Measurements from ENCODE around the gene NDUFV1. TPM values are rescaled to one million over a fixed set of nuclear protein-coding genes. Genes with fewer than 3 reads are reported as not detected.
"Not testable (repeated sequence)": the region's sequence is repeated elsewhere in the genome, so short reads cannot be mapped to it uniquely, and the experiment has no call there.

NDUFV1 gene
- total RNA-seq, 1 donor: 158 TPM

GRCh38 chr11:67634366-67635230, 27.9 kb downstream of the NDUFV1 start:
- no peak overlapping the region for H2AFZ ChIP-seq (ENCODE audit: low read length)
- H3K4me3 ChIP-seq (ENCODE audit: insufficient read depth, low read length): no peak overlapping the region
- no peaks in the 10 kb centered on the region for H3K36me3 ChIP-seq (ENCODE audit: insufficient read depth, low read length)
- peak; percentile 75 for DNase-seq (ENCODE audit: insufficient read length, low spot score, missing footprints)
- H3K27me3 ChIP-seq (ENCODE audit: insufficient read depth, low read length): no peaks in the 10 kb centered on the region
- H3K9me3 ChIP-seq (ENCODE audit: low read depth, low read length): no peaks in the 10 kb centered on the region
- TF ChIP-seq CTCF (IDR thresholded peaks at IDR 0.05; ENCODE audit: extremely low read depth, low read depth, low read length): no peak
- no peaks in the 10 kb centered on the region for H4K20me1 ChIP-seq (ENCODE audit: insufficient read depth, low read length)
- H3K4me2 ChIP-seq (ENCODE audit: insufficient read depth, low read length): no peak overlapping the region
- H3K27ac ChIP-seq (ENCODE audit: low read depth, low read length): no peak overlapping the region
- no peaks in the 10 kb centered on the region for H3K79me2 ChIP-seq (ENCODE audit: insufficient read depth, low read length)
- peaks cover 5% of the 10 kb centered on the region for H3K4me1 ChIP-seq (ENCODE audit: insufficient read depth, low read length)

GRCh38 chr11:67635231-67635521, 28.4 kb downstream of the NDUFV1 start:
- TF ChIP-seq CTCF (IDR thresholded peaks at IDR 0.05; ENCODE audit: extremely low read depth, low read depth, low read length): no peak
- no peak overlapping the region for H3K4me2 ChIP-seq (ENCODE audit: insufficient read depth, low read length)
- no peaks in the 10 kb centered on the region for H3K36me3 ChIP-seq (ENCODE audit: insufficient read depth, low read length)
- H3K9me3 ChIP-seq (ENCODE audit: low read depth, low read length): no peaks in the 10 kb centered on the region
- H2AFZ ChIP-seq (ENCODE audit: low read length): no peak overlapping the region
- no peak overlapping the region for H3K27ac ChIP-seq (ENCODE audit: low read depth, low read length)
- H3K4me3 ChIP-seq (ENCODE audit: insufficient read depth, low read length): no peak overlapping the region
- DNase-seq (ENCODE audit: insufficient read length, low spot score, missing footprints): no peak
- no peaks in the 10 kb centered on the region for H4K20me1 ChIP-seq (ENCODE audit: insufficient read depth, low read length)
- H3K79me2 ChIP-seq (ENCODE audit: insufficient read depth, low read length): no peaks in the 10 kb centered on the region
- H3K27me3 ChIP-seq (ENCODE audit: insufficient read depth, low read length): no peaks in the 10 kb centered on the region
- peaks cover 5% of the 10 kb centered on the region for H3K4me1 ChIP-seq (ENCODE audit: insufficient read depth, low read length)

GRCh38 chr11:67636962-67637361, 30.2 kb downstream of the NDUFV1 start:
- H2AFZ ChIP-seq (ENCODE audit: low read length): no peak overlapping the region
- peak; percentile 48 for DNase-seq (ENCODE audit: insufficient read length, low spot score, missing footprints)
- TF ChIP-seq CTCF (IDR thresholded peaks at IDR 0.05; ENCODE audit: extremely low read depth, low read depth, low read length): no peak

GRCh38 chr11:67637441-67637840, 30.7 kb downstream of the NDUFV1 start:
- not testable (repeated sequence) for H3K4me2 ChIP-seq (ENCODE audit: insufficient read depth, low read length); H3K27me3 ChIP-seq (ENCODE audit: insufficient read depth, low read length); H3K9me3 ChIP-seq (ENCODE audit: low read depth, low read length); H3K27ac ChIP-seq (ENCODE audit: low read depth, low read length); H3K36me3 ChIP-seq (ENCODE audit: insufficient read depth, low read length); H2AFZ ChIP-seq (ENCODE audit: low read length); DNase-seq (ENCODE audit: insufficient read length, low spot score, missing footprints); H3K4me1 ChIP-seq (ENCODE audit: insufficient read depth, low read length); H3K79me2 ChIP-seq (ENCODE audit: insufficient read depth, low read length); H3K4me3 ChIP-seq (ENCODE audit: insufficient read depth, low read length); H4K20me1 ChIP-seq (ENCODE audit: insufficient read depth, low read length)

More at GRCh38 chr11:67636962-67637361, 30.2 kb downstream of the NDUFV1 start:
- no peaks in the 10 kb centered on the region for H3K9me3 ChIP-seq (ENCODE audit: low read depth, low read length)
- no peak overlapping the region for H3K4me2 ChIP-seq (ENCODE audit: insufficient read depth, low read length)
- H4K20me1 ChIP-seq (ENCODE audit: insufficient read depth, low read length): no peaks in the 10 kb centered on the region
- H3K4me1 ChIP-seq (ENCODE audit: insufficient read depth, low read length): no peaks in the 10 kb centered on the region
- H3K27me3 ChIP-seq (ENCODE audit: insufficient read depth, low read length): no peaks in the 10 kb centered on the region
- H3K36me3 ChIP-seq (ENCODE audit: insufficient read depth, low read length): no peaks in the 10 kb centered on the region
- H3K4me3 ChIP-seq (ENCODE audit: insufficient read depth, low read length): no peak overlapping the region
- H3K27ac ChIP-seq (ENCODE audit: low read depth, low read length): no peak overlapping the region
- H3K79me2 ChIP-seq (ENCODE audit: insufficient read depth, low read length): no peaks in the 10 kb centered on the region
